Measurements from ENCODE around the gene ACSBG1. TPM values are rescaled to one million over a fixed set of nuclear protein-coding genes. Genes with fewer than 3 reads are reported as not detected.

The ACSBG1 gene
- total RNA-seq, 3 donors from 2014 or later, result not detected

DNA sequence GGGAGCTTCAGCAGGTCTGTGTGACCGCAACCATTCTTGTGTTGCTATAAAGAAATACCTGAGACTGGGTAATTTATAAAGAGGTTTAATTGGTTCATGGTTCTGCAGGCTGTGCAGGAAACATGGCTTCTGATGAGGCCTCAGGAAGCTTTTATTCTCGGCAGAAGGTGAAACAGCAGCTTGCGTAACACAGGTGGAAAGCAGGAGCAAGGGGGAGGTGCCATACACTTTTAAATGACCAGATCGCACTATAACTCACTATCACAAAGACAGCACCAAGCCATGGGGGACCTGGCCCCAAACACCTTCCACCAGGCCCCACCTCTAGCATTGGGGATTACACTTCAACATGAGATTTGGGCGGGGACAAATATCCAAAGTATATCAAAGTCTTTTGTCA is 94.8 kb downstream of the ACSBG1 start:
- ATAC-seq, result no peak
- no peak for DNase-seq
- H3K36me3 Mint-ChIP-seq (ENCODE audit: insufficient read depth), result no peaks in the 10 kb centered on the region
- H3K9me3 Mint-ChIP-seq, result no peaks in the 10 kb centered on the region
- H3K27me3 Mint-ChIP-seq (ENCODE audit: low read depth), result no peaks in the 10 kb centered on the region
- H3K4me1 Mint-ChIP-seq (ENCODE audit: low read depth), result no peaks in the 10 kb centered on the region
- H3K4me3 Mint-ChIP-seq, result no peak overlapping the region

- Mint-ChIP-seq H3K4me3 (no peak overlapping the region), H3K27me3 (ENCODE audit: low read depth) (no peaks in the 10 kb centered on the region), H3K9me3 (no peaks in the 10 kb centered on the region), H3K4me1 (ENCODE audit: low read depth) (peaks cover 11% of the 10 kb centered on the region), H3K36me3 (ENCODE audit: insufficient read depth) (no peaks in the 10 kb centered on the region)
- ATAC-seq (no peak), DNase-seq (no peak)
Measured at GRCh38 chr15:78133801-78134200, 100.6 kb downstream of the ACSBG1 start.

- no peaks in the 10 kb centered on the region for H3K36me3 Mint-ChIP-seq (ENCODE audit: insufficient read depth)
- DNase-seq, result peak; percentile 67
Measured at GRCh38 chr15:78131295-78132061, 102.9 kb downstream of the ACSBG1 start, which contains the start of gene CIB2. Gene CIB2 (minus strand): TSS chr15:78131445. CDS start chr15:78131215, 230 bp downstream.

GRCh38 chr15:78130466-78131294 is 103.7 kb downstream of the ACSBG1 start:
- ATAC-seq, result peak; percentile 51 to 59
- Mint-ChIP-seq H3K4me1 (ENCODE audit: low read depth) (peaks cover 11% of the 10 kb centered on the region), H3K36me3 (ENCODE audit: insufficient read depth) (no peaks in the 10 kb centered on the region), H3K9me3 (no peaks in the 10 kb centered on the region), H3K27me3 (ENCODE audit: low read depth) (no peaks in the 10 kb centered on the region), H3K4me3 (peak overlapping the region; percentile 74)
- peak; percentile 23 for DNase-seq

More at GRCh38 chr15:78131295-78132061, 102.9 kb downstream of the ACSBG1 start, which contains the start of gene CIB2:
- Mint-ChIP-seq H3K4me3 (peak within 1 kb of the TSS; percentile 80), H3K27me3 (ENCODE audit: low read depth) (no peaks in the 10 kb centered on the region), H3K4me1 (ENCODE audit: low read depth) (peaks cover 11% of the 10 kb centered on the region), H3K9me3 (no peaks in the 10 kb centered on the region)
- peak; percentile 91 to 92 for ATAC-seq

DNA sequence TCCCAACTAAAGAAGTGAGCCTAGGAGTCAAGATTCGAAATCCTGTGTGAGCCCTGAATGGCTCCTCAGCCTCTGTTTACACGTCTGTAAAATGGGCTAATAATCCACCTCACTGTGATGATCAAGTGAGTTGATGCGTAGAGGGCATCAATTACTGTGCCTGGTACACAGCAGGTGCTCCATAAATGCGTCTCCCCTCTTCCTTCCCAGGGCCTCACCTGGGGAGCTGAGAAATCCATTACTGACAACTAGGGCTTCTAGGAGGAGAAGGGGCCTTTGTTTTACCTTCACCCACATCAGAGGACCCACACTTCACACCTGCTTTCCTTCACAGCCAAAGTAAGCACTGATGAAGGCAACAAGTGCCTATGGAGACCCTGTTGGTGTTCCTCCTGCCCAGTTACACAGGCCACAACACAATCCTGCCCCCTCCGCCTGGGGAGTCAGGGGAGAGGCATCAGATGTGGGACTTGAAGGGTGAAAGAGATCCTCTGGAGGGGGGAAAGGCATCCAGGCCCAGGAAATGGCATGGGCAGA is 104.5 kb downstream of the ACSBG1 start:
- H3K9me3 Mint-ChIP-seq, result no peaks in the 10 kb centered on the region
- peak overlapping the region; percentile 74 for H3K4me3 Mint-ChIP-seq
- no peak for DNase-seq
- peaks cover 11% of the 10 kb centered on the region for H3K4me1 Mint-ChIP-seq (ENCODE audit: low read depth)
- H3K27me3 Mint-ChIP-seq (ENCODE audit: low read depth), result no peaks in the 10 kb centered on the region
- H3K36me3 Mint-ChIP-seq (ENCODE audit: insufficient read depth), result no peaks in the 10 kb centered on the region
- ATAC-seq, result no peak

- H3K4me1 Mint-ChIP-seq (ENCODE audit: low read depth), result peaks cover 11% of the 10 kb centered on the region
- no peaks in the 10 kb centered on the region for H3K9me3 Mint-ChIP-seq
- DNase-seq, result no peak
- no peak for ATAC-seq
- no peaks in the 10 kb centered on the region for H3K27me3 Mint-ChIP-seq (ENCODE audit: low read depth)
- no peak overlapping the region for H3K4me3 Mint-ChIP-seq
- H3K36me3 Mint-ChIP-seq (ENCODE audit: insufficient read depth), result no peaks in the 10 kb centered on the region
Measured at GRCh38 chr15:78129077-78129750, 105.2 kb downstream of the ACSBG1 start.

DNA sequence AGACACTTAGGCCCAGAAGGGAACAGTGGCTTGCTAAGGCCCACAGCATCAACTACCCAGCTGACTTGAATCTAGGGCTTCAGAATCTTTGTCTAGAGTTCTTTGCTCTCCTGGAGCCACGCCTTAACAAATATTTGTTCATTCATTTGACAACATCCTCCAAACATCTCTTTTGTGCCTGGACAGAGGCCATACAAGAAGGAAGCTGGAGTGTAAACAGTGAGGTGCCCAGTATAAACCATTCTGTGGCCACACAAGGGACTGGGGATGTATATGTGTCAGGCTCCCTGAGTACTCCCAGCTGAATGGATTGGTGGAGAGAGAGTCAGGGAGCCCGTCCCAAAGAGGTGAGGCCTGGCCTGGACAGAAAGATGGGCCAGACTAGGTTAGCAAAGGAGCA is 106.5 kb downstream of the ACSBG1 start:
- Mint-ChIP-seq H3K36me3 (ENCODE audit: insufficient read depth) (no peaks in the 10 kb centered on the region), H3K27me3 (ENCODE audit: low read depth) (no peaks in the 10 kb centered on the region), H3K4me3 (no peak overlapping the region), H3K4me1 (ENCODE audit: low read depth) (peaks cover 9% of the 10 kb centered on the region), H3K9me3 (no peaks in the 10 kb centered on the region)
- ATAC-seq, result no peak
- no peak for DNase-seq

DNA sequence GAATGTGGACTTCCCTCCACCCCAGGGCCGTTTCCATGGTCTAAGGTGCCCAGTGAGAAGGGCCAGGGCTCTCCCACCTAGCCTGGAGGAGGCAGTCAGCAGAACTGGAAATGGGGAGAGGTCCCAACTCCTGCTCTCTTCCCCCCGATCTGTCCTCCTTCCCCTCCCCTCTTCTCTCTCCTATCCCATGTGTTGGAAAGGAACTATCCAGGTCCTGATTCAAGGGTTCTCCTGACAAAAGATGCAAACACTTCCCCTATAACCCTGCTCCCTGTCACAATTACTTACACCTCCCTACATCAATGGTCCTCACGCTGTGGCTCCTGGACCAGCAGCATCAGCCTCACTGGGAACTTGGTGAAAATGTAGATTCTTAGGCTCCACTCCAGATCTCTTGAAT is 109.1 kb downstream of the ACSBG1 start:
- Mint-ChIP-seq H3K4me3 (no peak overlapping the region), H3K9me3 (no peaks in the 10 kb centered on the region), H3K36me3 (ENCODE audit: insufficient read depth) (no peaks in the 10 kb centered on the region), H3K27me3 (ENCODE audit: low read depth) (no peaks in the 10 kb centered on the region), H3K4me1 (ENCODE audit: low read depth) (no peaks in the 10 kb centered on the region)
- ATAC-seq (no peak), DNase-seq (no peak)

GRCh38 chr15:78120523-78120922 is 113.8 kb downstream of the ACSBG1 start:
- Mint-ChIP-seq H3K4me1 (ENCODE audit: low read depth) (no peaks in the 10 kb centered on the region), H3K4me3 (no peak overlapping the region), H3K27me3 (ENCODE audit: low read depth) (no peaks in the 10 kb centered on the region), H3K9me3 (no peaks in the 10 kb centered on the region), H3K36me3 (ENCODE audit: insufficient read depth) (no peaks in the 10 kb centered on the region)
- ATAC-seq, result no peak
- no peak for DNase-seq

Other genes starting within 250 kb of the ACSBG1 start
- 10 to 100 TPM; 22.8 to 24.9 (median 24.0) TPM for gene TBC1D2B, start 156.9 kb downstream of the ACSBG1 start, total RNA-seq
- not detected for gene SH2D7, start 142.0 kb downstream of the ACSBG1 start, total RNA-seq
- gene CIB2, start 103.1 kb downstream of the ACSBG1 start, total RNA-seq, result 1 to 10 TPM; 1.3 to 2.0 (median 1.3) TPM
- 100 to 1,000 TPM; 169 to 210 (median 187) TPM for gene IDH3A, start 85.2 kb downstream of the ACSBG1 start, total RNA-seq
- 10 to 100 TPM; 39.0 to 42.2 (median 42.0) TPM for gene DNAJA4, start 30.0 kb upstream of the ACSBG1 start, total RNA-seq
- 10 to 100 TPM; 52.8 to 54.5 (median 53.6) TPM for gene SKIC8, start 65.0 kb upstream of the ACSBG1 start, total RNA-seq
- not detected for gene CRABP1, start 105.8 kb upstream of the ACSBG1 start, total RNA-seq
- gene IREB2, start 203.7 kb upstream of the ACSBG1 start, total RNA-seq, result 10 to 100 TPM; 56.1 to 72.7 (median 64.1) TPM

Measured in activated T-cell treated with anti-CD3 and anti-CD28 coated beads, Interleukin-2, amount 50 U/mL, for 4 hours (primary cell).